ENCODE measurements around the gene SLC6A9. TPM values are rescaled to one million over a fixed set of nuclear protein-coding genes. Genes with fewer than 3 reads are reported as not detected.

Gene SLC6A9
- total RNA-seq, 2 donors from 2014 or later, result 21.7 to 26.1 TPM

DNA sequence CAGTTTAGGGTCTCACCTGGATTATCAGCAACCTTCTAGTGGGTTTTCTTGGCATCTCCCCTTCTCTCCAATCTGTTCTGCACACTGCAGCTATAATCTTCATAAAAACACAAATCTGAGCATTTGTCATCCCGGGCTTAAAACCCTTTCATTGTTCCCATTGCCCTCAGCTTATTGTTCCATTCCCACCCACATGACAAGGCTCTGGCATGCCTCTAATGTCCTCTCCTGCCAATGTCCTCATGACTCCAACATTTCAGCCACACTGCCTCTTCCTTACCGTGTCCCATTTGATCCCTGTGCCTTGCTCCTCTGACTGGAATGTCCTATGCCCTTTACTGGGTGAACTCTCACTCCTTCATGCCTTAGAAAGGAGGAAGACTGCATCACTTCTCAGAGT is 68.9 kb downstream of the SLC6A9 start:
- Histone ChIP-seq H3K9ac (ENCODE audit: low read depth in 2 of 2, low read length in 2 of 2) (no peak overlapping the region), H3K4me3 (no peak overlapping the region), H3K4me1 (no peaks in the 10 kb centered on the region), H3K9me3 (no peaks in the 10 kb centered on the region), H3K27me3 (no peaks in the 10 kb centered on the region), H3K27ac (no peak overlapping the region), H3K36me3 (no peaks in the 10 kb centered on the region)
- TF ChIP-seq, protein P1, sequence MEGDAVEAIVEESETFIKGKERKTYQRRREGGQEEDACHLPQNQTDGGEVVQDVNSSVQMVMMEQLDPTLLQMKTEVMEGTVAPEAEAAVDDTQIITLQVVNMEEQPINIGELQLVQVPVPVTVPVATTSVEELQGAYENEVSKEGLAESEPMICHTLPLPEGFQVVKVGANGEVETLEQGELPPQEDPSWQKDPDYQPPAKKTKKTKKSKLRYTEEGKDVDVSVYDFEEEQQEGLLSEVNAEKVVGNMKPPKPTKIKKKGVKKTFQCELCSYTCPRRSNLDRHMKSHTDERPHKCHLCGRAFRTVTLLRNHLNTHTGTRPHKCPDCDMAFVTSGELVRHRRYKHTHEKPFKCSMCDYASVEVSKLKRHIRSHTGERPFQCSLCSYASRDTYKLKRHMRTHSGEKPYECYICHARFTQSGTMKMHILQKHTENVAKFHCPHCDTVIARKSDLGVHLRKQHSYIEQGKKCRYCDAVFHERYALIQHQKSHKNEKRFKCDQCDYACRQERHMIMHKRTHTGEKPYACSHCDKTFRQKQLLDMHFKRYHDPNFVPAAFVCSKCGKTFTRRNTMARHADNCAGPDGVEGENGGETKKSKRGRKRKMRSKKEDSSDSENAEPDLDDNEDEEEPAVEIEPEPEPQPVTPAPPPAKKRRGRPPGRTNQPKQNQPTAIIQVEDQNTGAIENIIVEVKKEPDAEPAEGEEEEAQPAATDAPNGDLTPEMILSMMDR (IDR thresholded peaks at IDR 0.05), result no peak
- DNase-seq, result no peak
- intact Hi-C loops (cut with DNase I), result no loop called here

GRCh38 chr1:43961692-43962091 is 69.6 kb downstream of the SLC6A9 start:
- Histone ChIP-seq H3K27me3 (no peaks in the 10 kb centered on the region), H3K36me3 (no peaks in the 10 kb centered on the region), H3K9ac (ENCODE audit: low read depth in 2 of 2, low read length in 2 of 2) (no peak overlapping the region), H3K27ac (no peak overlapping the region), H3K4me1 (no peaks in the 10 kb centered on the region), H3K9me3 (no peaks in the 10 kb centered on the region), H3K4me3 (no peak overlapping the region)
- no peak for DNase-seq
- intact Hi-C loops (cut with DNase I), result no loop called here
- TF ChIP-seq, protein P1 (IDR thresholded peaks at IDR 0.05), result no peak

- Histone ChIP-seq H3K27me3 (no peaks in the 10 kb centered on the region), H3K4me3 (no peak overlapping the region), H3K9ac (ENCODE audit: low read depth in 2 of 2, low read length in 2 of 2) (no peak overlapping the region), H3K36me3 (no peaks in the 10 kb centered on the region), H3K4me1 (no peaks in the 10 kb centered on the region), H3K27ac (no peak overlapping the region), H3K9me3 (no peaks in the 10 kb centered on the region)
- DNase-seq, result no peak
- intact Hi-C loops (cut with DNase I), result no loop called here
- TF ChIP-seq, protein P1 (IDR thresholded peaks at IDR 0.05), result no peak
Measured at GRCh38 chr1:43960798-43961197, 70.5 kb downstream of the SLC6A9 start.

DNA sequence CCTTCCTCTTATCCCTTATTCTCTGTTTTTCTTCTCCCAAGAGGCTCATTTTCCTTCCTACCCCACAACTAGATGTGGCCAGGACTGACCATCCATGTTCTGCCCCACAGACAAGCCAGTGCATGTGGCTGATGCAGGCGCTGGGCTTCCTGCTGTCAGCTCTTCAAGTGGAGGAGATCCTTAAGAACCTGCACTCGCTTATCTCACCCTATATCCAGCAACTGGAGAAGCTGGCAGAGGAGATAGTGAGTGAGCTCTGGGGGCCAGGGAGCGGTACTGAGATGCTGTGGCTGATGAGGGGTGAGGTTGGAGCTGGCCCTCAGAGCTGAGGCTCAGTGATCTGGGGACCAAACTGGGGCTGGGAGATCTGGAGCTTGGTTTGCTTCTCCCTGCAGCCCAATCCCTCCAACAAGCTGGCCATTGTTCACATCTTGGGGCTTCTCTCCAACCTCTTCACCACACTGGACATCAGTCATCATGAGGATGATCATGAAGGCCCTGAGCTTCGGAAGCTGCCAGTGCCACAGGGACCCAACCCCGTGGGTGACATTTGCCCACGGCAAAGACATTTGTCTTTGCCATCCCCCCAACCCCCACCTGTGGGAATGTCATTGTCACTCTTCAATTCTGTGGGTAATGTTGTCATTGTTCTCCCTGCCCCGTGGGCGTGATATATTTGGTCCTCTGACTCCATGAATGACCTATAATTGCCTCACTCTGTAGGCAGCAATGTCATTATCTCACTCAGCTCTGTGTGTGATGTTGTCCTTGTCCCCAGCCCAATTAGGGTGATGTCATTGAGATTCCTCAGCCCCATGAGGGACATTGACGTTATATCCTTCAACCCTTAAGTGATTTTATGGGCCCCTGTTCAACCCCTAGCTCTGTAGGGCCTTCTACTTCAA is 72.7 kb downstream of the SLC6A9 start:
- Histone ChIP-seq H3K4me3 (no peak overlapping the region), H3K9me3 (no peaks in the 10 kb centered on the region), H3K9ac (ENCODE audit: low read depth in 2 of 2, low read length in 2 of 2) (no peak overlapping the region), H3K27ac (no peak overlapping the region), H3K4me1 (no peaks in the 10 kb centered on the region), H3K27me3 (no peaks in the 10 kb centered on the region), H3K36me3 (no peaks in the 10 kb centered on the region)
- DNase-seq, result no peak
- TF ChIP-seq, protein P1 (IDR thresholded peaks at IDR 0.05), result no peak
- intact Hi-C loops (cut with DNase I), result no loop called here

DNA sequence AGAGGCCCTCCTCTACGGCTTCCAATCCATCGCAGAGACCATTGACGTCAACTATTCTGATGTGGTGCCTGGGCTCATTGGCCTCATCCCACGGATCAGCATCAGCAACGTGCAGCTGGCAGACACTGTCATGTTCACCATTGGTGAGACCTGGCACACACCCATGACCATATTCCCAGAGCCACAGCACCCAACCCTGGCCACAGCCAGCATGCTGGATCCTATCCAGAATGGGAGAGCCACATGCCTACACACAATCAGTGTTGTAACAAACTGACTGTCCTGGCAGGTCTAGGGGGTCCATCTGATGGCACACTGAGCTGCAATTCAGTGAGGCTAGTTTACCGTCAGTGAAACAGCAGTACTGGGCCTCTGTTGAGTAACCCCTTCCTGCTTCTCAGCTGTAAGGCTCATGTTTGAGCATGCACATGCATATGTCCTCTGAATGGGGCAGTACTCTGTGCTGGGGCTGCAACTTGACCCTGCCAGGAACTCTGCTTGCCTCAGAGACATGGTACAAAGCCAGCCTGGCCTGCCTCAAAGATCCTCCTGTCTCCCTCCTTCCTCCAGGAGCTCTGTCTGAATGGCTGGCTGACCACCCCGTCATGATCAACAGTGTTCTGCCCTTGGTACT is 73.7 kb downstream of the SLC6A9 start:
- intact Hi-C loops (cut with DNase I), result no loop called here
- Histone ChIP-seq H3K4me1 (no peaks in the 10 kb centered on the region), H3K4me3 (no peak overlapping the region), H3K36me3 (no peaks in the 10 kb centered on the region), H3K27ac (no peak overlapping the region), H3K9ac (ENCODE audit: low read depth in 2 of 2, low read length in 2 of 2) (no peak overlapping the region), H3K9me3 (no peaks in the 10 kb centered on the region), H3K27me3 (no peaks in the 10 kb centered on the region)
- TF ChIP-seq, protein P1 (IDR thresholded peaks at IDR 0.05), result no peak
- DNase-seq, result no peak
